WERI-Rb-1 (cell line): ENCODE data around the gene ARMC9.
"Not testable (repeated sequence)": the region's sequence is repeated elsewhere in the genome, so short reads cannot be mapped to it uniquely, and the experiment has no call there.

Experiments
- DNase-seq: peaks from one replicate; pipeline ENCODE4 v3.0.0-alpha.2; 2020
- H3K27ac ChIP-seq: fragments of 250-450 bp; sonication (Bioruptor Pico); 2 replicates; pipeline ENCODE4 v1.5.1; 2020; ENCODE audit warnings: mild to moderate bottlenecking, moderate library complexity
- H3K27me3 ChIP-seq: fragments of 250-450 bp; sonication (Bioruptor Pico); 2 replicates; pipeline ENCODE4 v1.5.1; 2021; ENCODE audit warnings: mild to moderate bottlenecking, low read depth, moderate library complexity; ENCODE audit not compliant: insufficient read depth, severe bottlenecking
- H3K36me3 ChIP-seq: fragments of 250-450 bp; sonication (Bioruptor Pico); 2 replicates; pipeline ENCODE4 v1.5.1; 2020; ENCODE audit warnings: mild to moderate bottlenecking, moderate library complexity
- H3K4me3 ChIP-seq: 2 replicates; pipeline ENCODE4 v1.5.1; 2011; ENCODE audit warnings: low read depth, mild to moderate bottlenecking, control low read depth, low read length
- H3K9me3 ChIP-seq: fragments of 250-450 bp; sonication (Bioruptor Pico); 2 replicates; pipeline ENCODE4 v1.5.1; 2021; ENCODE audit warnings: mild to moderate bottlenecking, moderate library complexity; ENCODE audit not compliant: severe bottlenecking
- CTCF ChIP-seq: IDR thresholded peaks from 2 replicates; pipeline ENCODE4 v1.5.1; 2011; ENCODE audit warnings: low read depth, mild to moderate bottlenecking, control low read depth, inconsistent platforms, low read length

ARMC9 gene

DNA sequence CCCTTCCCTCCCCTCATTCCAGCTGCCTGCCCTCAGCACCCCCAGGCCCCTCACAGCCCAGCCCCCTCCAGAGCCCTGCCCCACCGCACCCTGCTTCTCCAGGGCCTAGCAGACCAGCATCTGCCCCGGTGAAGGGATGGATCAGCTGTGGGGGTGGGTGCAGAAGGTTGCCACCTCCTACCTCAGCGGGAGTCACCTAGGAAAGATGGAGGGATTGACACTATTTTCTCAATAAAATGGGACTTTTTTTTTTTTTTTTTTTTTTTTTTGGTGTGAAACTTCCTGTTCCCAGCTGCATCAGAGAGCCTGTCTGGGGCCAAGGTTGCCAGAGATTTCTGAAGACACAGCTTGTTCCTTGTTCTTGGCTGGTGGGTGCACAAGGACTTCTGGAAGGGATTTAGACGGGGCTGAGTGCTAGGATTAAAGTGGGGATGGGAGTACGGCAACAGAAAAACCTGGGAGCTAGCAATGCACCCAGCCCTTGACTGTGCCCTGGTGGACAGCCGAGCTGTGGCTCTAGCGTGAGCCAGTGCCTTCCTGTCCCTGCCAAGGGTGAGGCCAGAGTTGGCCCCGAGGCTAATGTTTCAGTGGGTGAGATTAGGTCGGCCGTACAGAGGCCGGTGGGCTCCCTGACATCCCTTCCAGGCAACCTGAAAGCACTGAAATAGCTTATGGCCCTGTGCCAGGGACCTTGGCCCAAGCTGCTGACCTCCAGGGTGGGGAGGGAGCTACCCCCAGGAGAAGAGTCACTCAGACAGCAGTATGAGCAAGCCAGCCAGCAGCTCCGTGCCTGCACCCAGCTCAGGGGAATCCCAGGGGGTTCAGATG, 201.6 kb downstream of the ARMC9 start:
- Histone ChIP-seq H3K4me3 (peak overlapping the region; percentile 2; the same call in 1 of the 2 replicates), H3K9me3 (no peaks in the 10 kb centered on the region), H3K36me3 (no peaks in the 10 kb centered on the region), H3K27me3 (no peaks in the 10 kb centered on the region), H3K27ac (peak overlapping the region; percentile 82)
- TF ChIP-seq CTCF = peak; percentile 40
- peak; percentile 69 for DNase-seq

- H3K27me3 ChIP-seq, H3K36me3 ChIP-seq, DNase-seq, H3K9me3 ChIP-seq: not testable (repeated sequence)
- Histone ChIP-seq H3K4me3 (peak overlapping the region; percentile 31), H3K27ac (peak overlapping the region; percentile 82)
These were observed 202.2 kb downstream of the ARMC9 start for GRCh38 chr2:231400681-231401080.

GRCh38 chr2:231401101-231401500, 202.7 kb downstream of the ARMC9 start:
- DNase-seq = peak; percentile 81
- H3K27ac ChIP-seq = peak overlapping the region; percentile 82
- H3K27me3 ChIP-seq = not testable (repeated sequence)

GRCh38 chr2:231403421-231404182, 205.2 kb downstream of the ARMC9 start:
- H3K27ac ChIP-seq, H3K9me3 ChIP-seq, H3K4me3 ChIP-seq, H3K27me3 ChIP-seq, H3K36me3 ChIP-seq, DNase-seq: not testable (repeated sequence)

More at GRCh38 chr2:231401101-231401500, 202.7 kb downstream of the ARMC9 start:
- H3K36me3 ChIP-seq, H3K9me3 ChIP-seq: not testable (repeated sequence)
- H3K4me3 ChIP-seq = peak overlapping the region; percentile 31

- H3K4me3 ChIP-seq, DNase-seq, H3K27me3 ChIP-seq, H3K27ac ChIP-seq, H3K9me3 ChIP-seq, H3K36me3 ChIP-seq: not testable (repeated sequence)
These were observed 205.8 kb downstream of the ARMC9 start for GRCh38 chr2:231404183-231404578.

DNA sequence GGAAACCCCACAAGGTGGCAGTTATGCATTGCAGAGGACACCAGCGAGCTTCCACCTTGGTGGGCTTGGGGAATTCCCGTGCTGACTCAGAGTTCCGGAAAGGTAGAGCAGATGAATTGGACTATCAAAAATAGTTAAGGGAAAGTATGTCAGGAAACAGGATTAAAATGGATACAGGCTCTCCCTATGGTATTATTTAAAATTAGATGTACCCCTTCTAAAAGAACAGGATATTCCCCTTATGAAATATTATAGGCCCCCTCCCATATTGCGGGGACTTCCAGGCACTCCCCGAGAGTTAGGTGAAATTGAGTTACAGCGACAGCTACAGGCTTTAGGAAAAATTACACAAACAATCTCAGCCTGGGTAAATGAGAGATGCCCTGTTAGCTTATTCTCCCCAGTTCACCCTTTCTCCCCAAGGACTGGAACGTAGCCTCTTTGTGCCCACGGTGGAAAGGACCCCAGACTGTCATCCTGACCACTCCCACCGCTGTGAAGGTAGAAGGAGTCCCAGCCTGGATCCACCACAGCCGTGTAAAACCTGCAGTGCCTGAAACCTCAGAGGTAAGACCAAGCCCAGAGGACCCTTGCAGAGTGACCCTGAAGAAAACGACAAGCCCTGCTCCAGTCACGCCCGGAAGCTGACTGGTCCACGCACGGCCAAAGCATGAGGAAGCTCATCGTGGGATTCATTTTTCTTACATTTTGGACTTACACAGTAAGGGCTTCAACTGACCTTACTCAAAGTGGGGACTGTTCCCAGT, 207.4 kb downstream of the ARMC9 start:
- H3K4me3 ChIP-seq, DNase-seq, H3K27me3 ChIP-seq, H3K36me3 ChIP-seq, H3K9me3 ChIP-seq, H3K27ac ChIP-seq: not testable (repeated sequence)
- TF ChIP-seq CTCF = 0 out of 2 replicates have a peak, but pooled peaks have one; percentile 10

DNA sequence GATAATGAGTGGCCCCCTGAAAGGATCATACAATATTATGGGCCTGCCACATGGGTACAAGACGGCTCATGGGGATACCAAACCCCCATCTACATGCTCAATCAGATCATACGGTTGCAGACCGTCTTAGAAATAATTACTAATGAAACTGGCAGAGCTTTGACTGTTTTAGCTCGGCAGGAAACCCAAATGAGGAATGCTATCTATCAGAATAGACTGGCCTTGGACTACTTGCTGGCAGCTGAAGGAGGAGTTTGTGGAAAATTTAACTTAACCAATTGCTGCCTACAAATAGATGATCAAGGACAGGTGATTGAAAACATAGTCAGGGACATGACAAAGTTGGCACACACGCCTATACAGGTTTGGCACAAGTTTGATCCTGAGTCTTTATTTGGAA, 209.3 kb downstream of the ARMC9 start:
- H3K4me3 ChIP-seq, H3K9me3 ChIP-seq, H3K36me3 ChIP-seq, DNase-seq, H3K27me3 ChIP-seq, H3K27ac ChIP-seq: not testable (repeated sequence)

DNA sequence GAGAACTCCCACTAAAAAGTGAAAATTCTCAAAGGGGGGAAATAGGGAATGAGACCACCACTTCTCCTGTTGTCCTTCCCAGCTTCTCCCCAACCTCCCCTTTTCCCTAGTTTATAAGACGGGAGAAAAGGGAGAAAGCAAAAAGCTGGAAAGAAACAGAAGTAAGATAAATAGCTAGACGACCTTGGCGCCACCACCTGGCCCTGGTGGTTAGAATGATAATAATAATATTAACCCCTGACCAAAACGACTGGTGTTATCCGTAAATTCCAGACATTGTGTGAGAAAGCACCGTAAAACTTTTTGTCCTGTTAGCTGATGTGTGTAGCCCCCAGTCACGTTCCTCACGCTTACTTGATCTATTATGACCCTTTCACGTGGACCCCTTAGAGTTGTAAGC, 209.9 kb downstream of the ARMC9 start:
- DNase-seq, H3K36me3 ChIP-seq, H3K27ac ChIP-seq, H3K4me3 ChIP-seq, H3K27me3 ChIP-seq, H3K9me3 ChIP-seq: not testable (repeated sequence)
